Gastroesophageal sphincter (tissue), 3 donors: Measurements from ENCODE around the gene OXCT2.
"Not testable (repeated sequence)": the region's sequence is repeated elsewhere in the genome, so short reads cannot be mapped to it uniquely, and the experiment has no call there.

ENCODE experiments used
- POLR2A ChIP-seq, 2 donors: fragments of 450-650 bp; IDR thresholded peaks; one replicate each; pipeline ENCODE4 v1.6.1; 2017; ENCODE audit warnings: antibody characterized with exemption in 2 of 2, mild to moderate bottlenecking in 2 of 2, moderate library complexity in 1 of 2
- TF ChIP-seq, protein P1 (sequence below), 4 experiments: fragments of 200-600 bp in 2 of 4; fragments of 450-650 bp in 2 of 4; sonication (generic) in 1 of 4; IDR thresholded peaks; one replicate each; pipeline ENCODE4 v1.5.1; 2017 to 2019; ENCODE audit warnings: antibody characterized with exemption in 4 of 4, mild to moderate bottlenecking in 2 of 4, moderate library complexity in 2 of 4

DNA sequence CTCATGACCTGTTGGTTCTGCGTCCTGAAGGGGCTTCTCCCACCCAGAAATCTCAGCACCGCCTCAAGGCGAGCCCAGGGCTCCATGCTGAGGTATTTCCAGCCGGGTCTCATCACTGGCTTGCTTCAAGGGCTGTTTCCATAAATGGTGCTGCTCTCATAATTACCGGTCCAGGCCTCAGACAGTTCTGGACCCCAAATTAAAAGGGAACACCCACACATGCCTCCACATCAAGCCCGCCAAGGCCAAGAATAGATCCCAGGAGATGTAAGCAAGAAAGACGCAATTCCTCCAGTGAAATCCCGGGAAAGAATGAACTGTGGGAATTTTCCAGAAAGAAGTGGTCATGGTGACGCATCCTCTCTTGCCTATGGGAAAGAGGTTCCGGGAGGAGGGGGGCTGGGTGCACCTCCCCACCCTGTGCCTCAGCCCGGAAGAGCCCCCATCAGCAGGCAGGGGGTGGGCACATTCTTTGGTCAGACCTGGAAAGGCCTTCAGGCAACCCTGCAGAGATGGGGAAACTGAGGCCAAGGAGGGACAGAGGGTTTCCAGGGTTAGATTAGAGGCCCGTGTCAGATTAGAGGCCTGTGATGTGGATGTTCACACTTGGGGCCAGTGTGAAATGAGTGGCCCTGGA, 7.4 kb upstream of the OXCT2 start:
- TF ChIP-seq, protein P1, sequence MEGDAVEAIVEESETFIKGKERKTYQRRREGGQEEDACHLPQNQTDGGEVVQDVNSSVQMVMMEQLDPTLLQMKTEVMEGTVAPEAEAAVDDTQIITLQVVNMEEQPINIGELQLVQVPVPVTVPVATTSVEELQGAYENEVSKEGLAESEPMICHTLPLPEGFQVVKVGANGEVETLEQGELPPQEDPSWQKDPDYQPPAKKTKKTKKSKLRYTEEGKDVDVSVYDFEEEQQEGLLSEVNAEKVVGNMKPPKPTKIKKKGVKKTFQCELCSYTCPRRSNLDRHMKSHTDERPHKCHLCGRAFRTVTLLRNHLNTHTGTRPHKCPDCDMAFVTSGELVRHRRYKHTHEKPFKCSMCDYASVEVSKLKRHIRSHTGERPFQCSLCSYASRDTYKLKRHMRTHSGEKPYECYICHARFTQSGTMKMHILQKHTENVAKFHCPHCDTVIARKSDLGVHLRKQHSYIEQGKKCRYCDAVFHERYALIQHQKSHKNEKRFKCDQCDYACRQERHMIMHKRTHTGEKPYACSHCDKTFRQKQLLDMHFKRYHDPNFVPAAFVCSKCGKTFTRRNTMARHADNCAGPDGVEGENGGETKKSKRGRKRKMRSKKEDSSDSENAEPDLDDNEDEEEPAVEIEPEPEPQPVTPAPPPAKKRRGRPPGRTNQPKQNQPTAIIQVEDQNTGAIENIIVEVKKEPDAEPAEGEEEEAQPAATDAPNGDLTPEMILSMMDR (IDR thresholded peaks at IDR 0.05): not testable (repeated sequence)
- TF ChIP-seq POLR2A (IDR thresholded peaks at IDR 0.05): not testable (repeated sequence)
